Bronchial epithelial cell (primary cell): Measurements from ENCODE around the gene ESM1. TPM values are rescaled to one million over a fixed set of nuclear protein-coding genes. Genes with fewer than 3 reads are reported as not detected.
"Not testable (repeated sequence)": the region's sequence is repeated elsewhere in the genome, so short reads cannot be mapped to it uniquely, and the experiment has no call there.

Experiments
- DNase-seq: peaks from one replicate; pipeline ENCODE4 v3.0.0-alpha.2; 2010; ENCODE audit warnings: low read depth
- FAIRE-seq: peaks from 2 replicates; lab custom pipeline; 2011; peaks lifted over from hg19 to GRCh38; lab: Jason Lieb, UNC
- H3K27me3 ChIP-seq: 2 replicates; pipeline ENCODE4 v1.5.1; 2011; ENCODE audit warnings: low read length; ENCODE audit not compliant: control insufficient read depth, insufficient read depth
- H3K36me3 ChIP-seq: 2 replicates; pipeline ENCODE4 v1.5.1; 2011; ENCODE audit warnings: low read length; ENCODE audit not compliant: control insufficient read depth, insufficient read depth
- H3K4me3 ChIP-seq: 2 replicates; pipeline ENCODE4 v1.5.1; 2011; ENCODE audit warnings: mild to moderate bottlenecking, low read depth, low read length, control low read depth
- total RNA-seq: library from RNA; depleted of rRNA; stranded (reverse); fragments of >200 nt; gene quantifications from 2 replicates; pipeline ENCODE4 v1.2.1, GENCODE V29; 2014
- TF ChIP-seq, protein P1 (sequence below): IDR thresholded peaks from 2 replicates; pipeline ENCODE4 v1.5.1; 2011; ENCODE audit warnings: mild to moderate bottlenecking, moderate library complexity, low read length, control low read depth, inconsistent platforms; ENCODE audit not compliant: insufficient read depth, severe bottlenecking

ESM1 gene
- total RNA-seq, 1 donor from 2014 or later = not detected

DNA sequence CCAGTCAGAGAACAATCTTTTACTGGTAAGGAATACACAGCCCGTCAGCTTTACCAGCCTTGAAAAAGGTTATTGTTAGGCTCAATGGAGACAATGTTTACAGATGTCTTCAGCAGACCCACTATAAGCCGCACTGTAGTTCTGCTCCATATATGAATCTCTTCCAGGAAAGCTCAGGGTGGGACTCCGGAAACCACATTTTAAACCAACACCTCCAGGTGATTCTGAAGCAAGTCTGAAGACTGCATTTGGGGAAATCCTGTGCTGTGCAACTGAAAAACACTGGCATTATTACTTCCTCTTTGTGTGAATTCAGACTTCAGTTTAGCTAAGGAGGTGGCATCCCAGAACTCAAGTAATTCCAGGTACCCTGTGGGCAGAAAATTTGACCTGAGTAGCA lies 42.2 kb upstream of the ESM1 start:
- H3K4me3 ChIP-seq = no peak overlapping the region
- DNase-seq = no peak
- no peaks in the 10 kb centered on the region for H3K36me3 ChIP-seq
- TF ChIP-seq, protein P1, sequence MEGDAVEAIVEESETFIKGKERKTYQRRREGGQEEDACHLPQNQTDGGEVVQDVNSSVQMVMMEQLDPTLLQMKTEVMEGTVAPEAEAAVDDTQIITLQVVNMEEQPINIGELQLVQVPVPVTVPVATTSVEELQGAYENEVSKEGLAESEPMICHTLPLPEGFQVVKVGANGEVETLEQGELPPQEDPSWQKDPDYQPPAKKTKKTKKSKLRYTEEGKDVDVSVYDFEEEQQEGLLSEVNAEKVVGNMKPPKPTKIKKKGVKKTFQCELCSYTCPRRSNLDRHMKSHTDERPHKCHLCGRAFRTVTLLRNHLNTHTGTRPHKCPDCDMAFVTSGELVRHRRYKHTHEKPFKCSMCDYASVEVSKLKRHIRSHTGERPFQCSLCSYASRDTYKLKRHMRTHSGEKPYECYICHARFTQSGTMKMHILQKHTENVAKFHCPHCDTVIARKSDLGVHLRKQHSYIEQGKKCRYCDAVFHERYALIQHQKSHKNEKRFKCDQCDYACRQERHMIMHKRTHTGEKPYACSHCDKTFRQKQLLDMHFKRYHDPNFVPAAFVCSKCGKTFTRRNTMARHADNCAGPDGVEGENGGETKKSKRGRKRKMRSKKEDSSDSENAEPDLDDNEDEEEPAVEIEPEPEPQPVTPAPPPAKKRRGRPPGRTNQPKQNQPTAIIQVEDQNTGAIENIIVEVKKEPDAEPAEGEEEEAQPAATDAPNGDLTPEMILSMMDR = no peak
- peak; percentile 60 for FAIRE-seq
- H3K27me3 ChIP-seq = peaks cover 2% of the 10 kb centered on the region

DNA sequence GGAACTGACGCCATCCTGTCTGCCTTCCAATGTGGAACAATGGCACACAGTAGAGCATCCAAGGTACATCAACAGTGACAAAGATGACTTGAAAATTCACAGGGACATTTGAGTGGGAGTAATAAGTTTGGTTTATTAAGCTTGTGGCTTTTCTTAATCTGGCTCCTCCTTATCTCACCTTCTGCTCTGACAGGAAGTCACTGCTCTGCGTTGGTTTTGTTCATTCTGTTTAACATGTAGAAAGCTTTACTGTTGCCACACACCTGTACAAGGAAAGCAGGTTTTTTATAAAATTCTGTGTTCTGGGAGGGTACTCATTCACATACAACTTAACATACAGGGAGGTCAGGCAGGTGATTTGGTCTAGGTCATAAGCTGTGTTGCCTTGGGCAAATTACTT lies 37.1 kb upstream of the ESM1 start:
- no peak for FAIRE-seq
- DNase-seq = no peak
- TF ChIP-seq, protein P1 = no peak
- no peak overlapping the region for H3K4me3 ChIP-seq
- H3K36me3 ChIP-seq = no peaks in the 10 kb centered on the region
- peaks cover 2% of the 10 kb centered on the region for H3K27me3 ChIP-seq

GRCh38 chr5:55021821-55022220 lies 36.4 kb upstream of the ESM1 start:
- Histone ChIP-seq H3K36me3 (no peaks in the 10 kb centered on the region), H3K27me3 (peaks cover under 1% of the 10 kb centered on the region), H3K4me3 (no peak overlapping the region)
- DNase-seq (no peak), FAIRE-seq (no peak)
- TF ChIP-seq, protein P1 = no peak

- TF ChIP-seq, protein P1 = no peak
- H3K4me3 ChIP-seq = no peak overlapping the region
- no peaks in the 10 kb centered on the region for H3K27me3 ChIP-seq
- H3K36me3 ChIP-seq = no peaks in the 10 kb centered on the region
- FAIRE-seq = no peak
- DNase-seq = no peak
These were observed 36.0 kb upstream of the ESM1 start for GRCh38 chr5:55021410-55021809.

DNA sequence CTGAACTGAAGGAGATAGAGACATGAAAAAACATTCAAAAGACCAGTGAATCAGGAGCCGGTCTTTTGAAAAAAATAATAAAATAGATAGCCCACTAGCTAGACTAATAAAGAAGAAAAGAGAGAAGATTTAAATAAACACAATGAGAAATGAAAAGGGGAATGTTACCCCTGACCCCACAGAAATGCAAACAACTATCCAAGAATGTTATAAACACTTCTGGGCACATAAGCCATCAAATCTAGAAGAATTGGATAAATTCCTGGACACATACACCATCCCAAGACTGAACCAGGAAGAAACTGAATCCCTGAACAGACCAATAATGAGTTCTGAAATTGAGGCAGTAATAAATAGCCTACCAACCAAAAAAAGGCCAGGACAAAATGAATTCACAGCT lies 24.8 kb upstream of the ESM1 start:
- not testable (repeated sequence) for FAIRE-seq, H3K4me3 ChIP-seq

GRCh38 chr5:55004729-55005128 lies 19.3 kb upstream of the ESM1 start:
- TF ChIP-seq, protein P1 = no peak
- no peaks in the 10 kb centered on the region for H3K36me3 ChIP-seq
- no peak overlapping the region for H3K4me3 ChIP-seq
- DNase-seq = peak; percentile 82
- H3K27me3 ChIP-seq = no peaks in the 10 kb centered on the region
- FAIRE-seq = no peak

More for the DNA sequence above, 24.8 kb upstream of the ESM1 start:
- not testable (repeated sequence) for DNase-seq, H3K36me3 ChIP-seq, H3K27me3 ChIP-seq
